ENCODE results near the gene CD200R1. TPM values are rescaled to one million over a fixed set of nuclear protein-coding genes. Genes with fewer than 3 reads are reported as not detected.

The CD200R1 gene
- total RNA-seq, 1 donor from 2014 or later = 1.9 TPM

DNA sequence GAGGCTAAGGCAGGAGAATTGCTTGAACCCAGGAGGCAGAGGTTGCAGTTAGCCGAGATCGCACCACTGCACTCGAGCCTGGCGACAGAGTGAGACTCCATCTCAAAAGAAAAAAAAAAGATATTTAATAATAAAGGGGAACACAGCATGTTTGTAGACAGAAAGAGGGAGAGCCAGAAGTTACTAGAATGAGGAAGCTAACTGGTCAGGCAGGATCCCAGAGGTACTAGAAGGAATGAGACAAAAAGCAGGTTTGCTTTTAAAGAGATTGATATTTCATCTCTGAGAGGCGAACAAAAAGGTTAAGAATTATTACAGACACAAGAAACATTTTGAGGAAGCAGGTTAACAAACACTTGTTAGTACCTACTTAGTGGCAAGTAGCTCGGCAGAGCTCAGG is 9.2 kb downstream of the CD200R1 start:
- Histone ChIP-seq H3K36me3 (no peaks in the 10 kb centered on the region), H3K9me3 (no peaks in the 10 kb centered on the region), H3K4me3 (no peak overlapping the region), H3K27me3 (no peaks in the 10 kb centered on the region), H3K27ac (no peak overlapping the region), H3K4me1 (no peaks in the 10 kb centered on the region)
- no peak for TF ChIP-seq CTCF (IDR thresholded peaks at IDR 0.05)
- ATAC-seq (no peak), DNase-seq (no peak)
- intact Hi-C loops (cut with DNase I) = no loop called here

GRCh38 chr3:112963683-112964082 is 11.2 kb downstream of the CD200R1 start:
- Histone ChIP-seq H3K36me3 (no peaks in the 10 kb centered on the region), H3K4me3 (no peak overlapping the region), H3K9me3 (no peaks in the 10 kb centered on the region), H3K27ac (no peak overlapping the region), H3K27me3 (no peaks in the 10 kb centered on the region), H3K4me1 (no peaks in the 10 kb centered on the region)
- TF ChIP-seq CTCF (IDR thresholded peaks at IDR 0.05) = no peak
- DNase-seq (no peak), ATAC-seq (no peak)
- intact Hi-C loops (cut with DNase I) = no loop called here

- no peaks in the 10 kb centered on the region for H3K4me1 ChIP-seq
- no peaks in the 10 kb centered on the region for H3K9me3 ChIP-seq
- TF ChIP-seq CTCF (IDR thresholded peaks at IDR 0.05) = no peak
- no peak overlapping the region for H3K27ac ChIP-seq
- no peak for DNase-seq
- no peaks in the 10 kb centered on the region for H3K36me3 ChIP-seq
- H3K4me3 ChIP-seq = no peak overlapping the region
- no peaks in the 10 kb centered on the region for H3K27me3 ChIP-seq
- intact Hi-C loops (cut with DNase I) = no loop called here
- no peak for ATAC-seq
Measured at GRCh38 chr3:112958811-112959560, 15.9 kb downstream of the CD200R1 start.

GRCh38 chr3:112956351-112956750 is 18.6 kb downstream of the CD200R1 start:
- H3K9me3 ChIP-seq = no peaks in the 10 kb centered on the region
- DNase-seq = no peak
- H3K27ac ChIP-seq = no peak overlapping the region
- no peaks in the 10 kb centered on the region for H3K27me3 ChIP-seq
- TF ChIP-seq CTCF (IDR thresholded peaks at IDR 0.05) = no peak
- intact Hi-C loops (cut with DNase I) = no loop called here
- ATAC-seq = no peak
- H3K36me3 ChIP-seq = no peaks in the 10 kb centered on the region
- no peaks in the 10 kb centered on the region for H3K4me1 ChIP-seq
- H3K4me3 ChIP-seq = no peak overlapping the region

DNA sequence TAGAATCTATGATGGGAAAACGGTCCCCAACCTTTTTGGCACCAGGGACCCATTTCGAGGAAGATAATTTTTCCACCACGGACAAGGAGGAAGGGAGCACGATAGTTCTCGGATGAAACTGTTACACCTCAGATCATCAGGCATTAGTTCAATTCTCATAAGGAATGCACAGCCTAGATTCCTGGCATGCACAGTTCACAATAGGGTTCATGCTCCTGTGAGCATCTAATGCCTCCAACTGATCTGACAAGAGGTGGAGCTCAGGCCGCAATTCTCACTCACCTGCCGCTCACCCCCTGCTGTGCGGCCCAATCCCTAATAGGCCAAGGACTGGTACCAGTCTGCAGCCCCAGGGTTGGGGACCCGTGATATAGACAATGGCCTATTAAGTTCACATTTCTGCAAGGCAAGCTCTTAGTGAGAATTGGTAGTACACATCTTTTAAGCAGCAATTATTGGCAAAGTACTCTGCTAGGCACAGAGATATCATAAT is 26.5 kb downstream of the CD200R1 start:
- ATAC-seq (no peak), DNase-seq (no peak)
- no peaks in the 10 kb centered on the region for H3K36me3 ChIP-seq
- no peak overlapping the region for H3K27ac ChIP-seq
- H3K4me1 ChIP-seq = no peaks in the 10 kb centered on the region
- H3K4me3 ChIP-seq = no peak overlapping the region
- TF ChIP-seq CTCF (IDR thresholded peaks at IDR 0.05) = no peak
- H3K9me3 ChIP-seq = no peaks in the 10 kb centered on the region
- intact Hi-C loops (cut with DNase I) = no loop called here
- no peaks in the 10 kb centered on the region for H3K27me3 ChIP-seq

All from upper lobe of right lung (tissue), 1 donor.